Measurements from ENCODE around the gene GABARAP.
"Not testable (repeated sequence)": the region's sequence is repeated elsewhere in the genome, so short reads cannot be mapped to it uniquely, and the experiment has no call there.

The GABARAP gene

GRCh38 chr17:7260651-7261378 lies 18.6 kb upstream of the GABARAP start:
- DNase-seq (ENCODE audit: low spot score), result no peak

DNA sequence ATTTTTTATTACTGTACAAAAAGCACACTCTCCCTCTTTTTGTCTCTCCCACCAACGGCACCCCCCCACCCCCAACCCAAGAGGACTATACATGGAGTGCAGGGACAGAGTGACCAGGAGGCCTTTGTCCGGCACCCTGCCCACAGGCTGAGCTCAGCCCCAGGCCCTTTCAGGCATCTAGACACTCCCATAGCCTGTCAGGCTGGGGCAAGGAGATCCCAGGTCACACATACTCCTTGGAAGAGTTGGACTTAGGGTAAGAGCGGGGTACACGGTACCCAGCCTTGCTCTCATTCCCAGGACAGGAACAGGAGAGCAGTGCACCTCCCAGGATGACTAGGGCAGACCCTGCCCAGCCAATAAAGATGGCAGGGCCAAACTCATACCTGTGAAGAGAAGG lies 17.9 kb upstream of the GABARAP start:
- no peak for DNase-seq (ENCODE audit: low spot score)

GRCh38 chr17:7259555-7259889 lies 17.3 kb upstream of the GABARAP start:
- DNase-seq (ENCODE audit: low spot score), result no peak

GRCh38 chr17:7258731-7259554 lies 16.7 kb upstream of the GABARAP start:
- no peak for DNase-seq (ENCODE audit: low spot score)

DNA sequence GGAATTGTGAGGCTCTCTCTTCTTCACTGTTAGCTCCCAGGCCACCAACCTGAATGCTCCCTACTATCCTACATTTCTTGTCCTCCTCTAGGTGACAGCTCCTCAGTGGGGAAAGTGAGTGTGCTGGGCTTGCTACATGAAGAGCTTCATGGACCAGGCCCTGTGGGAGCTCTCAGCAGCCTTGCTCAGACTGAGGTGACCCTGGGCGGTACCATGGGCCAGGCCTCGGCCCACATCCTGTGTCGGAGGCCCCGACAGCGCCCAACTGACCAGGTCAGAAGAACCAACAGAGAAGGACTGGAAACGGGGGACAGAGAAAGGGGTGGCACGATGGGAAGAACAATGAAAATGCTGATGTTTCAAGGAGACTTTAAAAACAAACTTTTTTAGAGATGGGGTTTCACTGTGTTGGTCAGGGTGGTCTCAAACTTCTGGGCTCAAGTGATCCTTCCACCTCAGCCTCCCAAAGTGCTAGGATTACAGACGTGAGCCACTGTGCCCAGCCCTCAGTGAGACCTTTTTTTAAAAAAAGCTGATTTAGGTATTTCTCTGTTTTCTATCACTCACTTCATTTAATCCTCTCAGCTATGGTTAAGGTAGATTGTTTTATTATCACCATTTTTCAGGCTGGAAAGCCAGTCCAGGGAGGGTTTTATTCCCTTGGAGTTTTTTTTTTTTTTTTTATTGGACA lies 14.7 kb upstream of the GABARAP start:
- no peak for DNase-seq (ENCODE audit: low spot score)

GRCh38 chr17:7254511-7254910 lies 12.3 kb upstream of the GABARAP start:
- DNase-seq (ENCODE audit: low spot score), result no peak

DNA sequence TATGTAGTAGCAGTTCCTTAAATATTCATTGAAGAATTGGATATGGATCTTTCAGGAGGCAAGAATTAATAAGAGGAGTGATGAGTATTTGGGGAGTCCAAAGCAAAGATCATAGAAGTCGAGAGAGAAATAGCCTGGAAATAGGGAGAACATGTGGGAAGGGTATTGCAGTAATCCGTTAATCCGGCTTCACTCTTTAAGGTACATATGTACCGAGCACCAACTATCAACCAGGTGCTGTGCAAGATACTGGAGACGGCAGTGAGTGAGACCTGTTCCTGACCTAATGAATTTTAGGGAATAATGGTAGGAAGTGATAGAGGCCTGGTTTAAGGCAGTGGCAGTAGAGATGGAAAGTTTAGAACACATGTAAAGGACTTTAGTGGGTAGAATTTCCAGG lies 10.8 kb upstream of the GABARAP start:
- no peak for DNase-seq (ENCODE audit: low spot score)

- DNase-seq (ENCODE audit: low spot score), result peak; percentile 92
These were observed 10.2 kb upstream of the GABARAP start, which contains the start of gene ELP5 for GRCh38 chr17:7252176-7253043. TSS of gene ELP5 (plus strand) at chr17:7252215. CDS start at chr17:7252551, 336 bp downstream.

- DNase-seq (ENCODE audit: low spot score), result peak; percentile 99
These were observed 9.5 kb upstream of the GABARAP start, which contains the start of gene CTDNEP1 for GRCh38 chr17:7251661-7252175. TSS of gene CTDNEP1 (minus strand) at chr17:7251734. CDS start at chr17:7251296, 438 bp downstream.

- DNase-seq (ENCODE audit: low spot score), result no peak
These were observed 8.7 kb upstream of the GABARAP start for GRCh38 chr17:7250695-7251627.

DNA sequence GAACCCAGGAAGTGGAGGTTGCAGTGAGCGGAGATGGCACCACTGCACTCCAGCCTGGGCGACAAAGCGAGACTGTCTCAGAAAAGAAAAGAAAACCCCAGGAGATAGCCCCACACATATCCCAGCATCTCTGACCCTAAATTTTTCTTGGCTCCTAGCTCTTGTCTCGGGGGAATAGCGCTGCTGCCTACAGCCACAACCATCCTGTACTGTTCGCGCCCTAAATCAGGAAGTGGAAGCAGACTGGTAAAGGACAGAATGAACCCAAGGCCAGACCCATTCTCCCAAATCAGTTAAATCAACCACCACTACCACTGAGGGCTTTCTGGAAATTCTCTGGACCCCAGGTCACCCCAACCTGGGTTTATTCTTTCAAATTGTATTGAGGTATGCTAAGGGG lies 7.6 kb upstream of the GABARAP start:
- no peak for DNase-seq (ENCODE audit: low spot score)

GRCh38 chr17:7249214-7249613 lies 7.0 kb upstream of the GABARAP start:
- DNase-seq (ENCODE audit: low spot score), result no peak

GRCh38 chr17:7248796-7249195 lies 6.5 kb upstream of the GABARAP start:
- DNase-seq (ENCODE audit: low spot score), result no peak

DNA sequence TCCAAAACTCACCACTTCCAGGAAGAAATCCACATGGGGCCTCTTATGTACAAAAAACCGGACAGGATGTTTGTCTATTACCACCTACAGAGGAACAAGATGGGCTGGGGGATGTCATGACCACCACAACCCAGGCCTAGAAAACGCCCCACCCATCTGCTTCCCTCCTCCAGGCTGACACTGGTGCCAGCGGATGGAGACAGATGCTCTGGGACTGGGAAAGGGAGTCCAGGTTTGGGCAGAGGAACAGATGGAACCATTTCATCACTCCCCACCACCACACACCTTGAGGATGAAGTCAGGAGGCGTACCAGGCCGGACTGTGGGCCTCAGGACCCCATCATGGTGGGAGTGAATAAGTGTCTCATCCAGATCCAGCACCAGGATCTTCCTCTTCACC lies 4.5 kb upstream of the GABARAP start:
- no peak for DNase-seq (ENCODE audit: low spot score)

GRCh38 chr17:7243838-7244237 lies 1.6 kb upstream of the GABARAP start:
- not testable (repeated sequence) for DNase-seq (ENCODE audit: low spot score)

GRCh38 chr17:7243453-7243729 lies 1.1 kb upstream of the GABARAP start:
- no peak for DNase-seq (ENCODE audit: low spot score)

- DNase-seq (ENCODE audit: low spot score), result peak; percentile 94
These were observed 636 bp upstream of the GABARAP start for GRCh38 chr17:7242717-7243452.

GRCh38 chr17:7241090-7241733 lies 1.0 kb downstream of the GABARAP start:
- DNase-seq (ENCODE audit: low spot score), result no peak

- peak; percentile 67 for DNase-seq (ENCODE audit: low spot score)
These were observed 1.9 kb downstream of the GABARAP start for GRCh38 chr17:7240375-7240774.

All from globus pallidus (tissue), 1 donor.